ENCODE data around the gene GJA1. TPM values are rescaled to one million over a fixed set of nuclear protein-coding genes. Genes with fewer than 3 reads are reported as not detected.

Gene GJA1
- total and polyA plus RNA-seq, 2 of the 4 experiments (the other 2 are of a cell fraction): 180 to 323 TPM

GRCh38 chr6:121428872-121429756, 6.3 kb upstream of the GJA1 start (continued):
- TF ChIP-seq, protein P1, sequence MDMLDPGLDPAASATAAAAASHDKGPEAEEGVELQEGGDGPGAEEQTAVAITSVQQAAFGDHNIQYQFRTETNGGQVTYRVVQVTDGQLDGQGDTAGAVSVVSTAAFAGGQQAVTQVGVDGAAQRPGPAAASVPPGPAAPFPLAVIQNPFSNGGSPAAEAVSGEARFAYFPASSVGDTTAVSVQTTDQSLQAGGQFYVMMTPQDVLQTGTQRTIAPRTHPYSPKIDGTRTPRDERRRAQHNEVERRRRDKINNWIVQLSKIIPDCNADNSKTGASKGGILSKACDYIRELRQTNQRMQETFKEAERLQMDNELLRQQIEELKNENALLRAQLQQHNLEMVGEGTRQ (IDR thresholded peaks at IDR 0.05; ENCODE audit: low read depth, low read length): no peak

Measured in IMR-90 (cell line).